ENCODE results near the gene AP3B1. TPM values are rescaled to one million over a fixed set of nuclear protein-coding genes. Genes with fewer than 3 reads are reported as not detected.
"Not testable (repeated sequence)": the region's sequence is repeated elsewhere in the genome, so short reads cannot be mapped to it uniquely, and the experiment has no call there.

AP3B1 gene
- total RNA-seq, 2 donors from 2014 or later = 34.5 to 40.6 TPM

DNA sequence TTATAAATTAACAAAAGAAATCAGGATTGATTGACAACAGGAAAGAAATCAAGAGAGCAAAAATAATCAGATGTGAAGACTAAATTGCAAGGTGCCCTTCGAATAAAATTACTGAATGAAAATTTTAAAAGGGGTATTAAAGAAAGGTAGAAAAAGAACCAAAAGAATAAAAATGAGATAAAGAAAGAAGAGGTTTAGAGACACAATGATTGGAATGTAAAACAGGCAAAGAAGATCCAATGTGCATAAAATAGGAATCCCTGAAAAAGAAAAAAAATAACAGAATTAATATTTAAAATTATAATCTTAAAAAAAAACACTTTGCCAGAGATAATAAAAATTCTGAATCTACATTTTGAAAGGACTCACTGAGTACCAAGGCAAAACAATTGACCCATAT is 73.0 kb downstream of the AP3B1 start:
- Mint-ChIP-seq H3K36me3 (ENCODE audit: low read depth) (peaks cover 16% of the 10 kb centered on the region), H3K4me1 (peaks cover 9% of the 10 kb centered on the region), H3K27me3 (no peaks in the 10 kb centered on the region), H3K27ac (no peak overlapping the region), H3K4me3 (no peak overlapping the region)
- ATAC-seq = no peak
- no peak for DNase-seq
- H3K9me3 ChIP-seq (ENCODE audit: control insufficient read depth, low read length, poor library complexity, severe bottlenecking) = no peaks in the 10 kb centered on the region

DNA sequence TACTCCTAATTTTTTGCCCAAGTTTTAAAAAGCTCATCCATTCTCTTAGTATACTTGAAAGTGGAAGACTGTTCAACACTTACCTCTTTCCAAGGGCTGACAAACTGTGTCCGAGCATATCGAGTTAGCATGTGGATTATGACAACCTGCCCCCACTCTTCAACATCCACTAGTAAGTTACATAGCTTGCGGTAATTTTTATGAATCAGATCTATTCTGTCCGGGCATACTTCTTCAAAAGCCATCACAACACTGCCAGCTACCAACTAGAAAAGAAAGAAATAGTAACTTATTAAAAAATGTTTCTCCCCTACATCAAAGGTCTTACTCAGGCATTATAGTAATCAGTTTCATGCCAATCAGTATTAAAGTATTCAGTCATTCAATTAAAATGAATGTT is 78.5 kb downstream of the AP3B1 start:
- H3K36me3 Mint-ChIP-seq (ENCODE audit: low read depth) = peaks cover 3% of the 10 kb centered on the region
- ATAC-seq = no peak
- H3K27ac Mint-ChIP-seq = no peak overlapping the region
- H3K4me1 Mint-ChIP-seq = no peaks in the 10 kb centered on the region
- no peak for DNase-seq
- H3K4me3 Mint-ChIP-seq = no peak overlapping the region
- H3K27me3 Mint-ChIP-seq = no peaks in the 10 kb centered on the region
- H3K9me3 ChIP-seq (ENCODE audit: control insufficient read depth, low read length, poor library complexity, severe bottlenecking) = no peaks in the 10 kb centered on the region

DNA sequence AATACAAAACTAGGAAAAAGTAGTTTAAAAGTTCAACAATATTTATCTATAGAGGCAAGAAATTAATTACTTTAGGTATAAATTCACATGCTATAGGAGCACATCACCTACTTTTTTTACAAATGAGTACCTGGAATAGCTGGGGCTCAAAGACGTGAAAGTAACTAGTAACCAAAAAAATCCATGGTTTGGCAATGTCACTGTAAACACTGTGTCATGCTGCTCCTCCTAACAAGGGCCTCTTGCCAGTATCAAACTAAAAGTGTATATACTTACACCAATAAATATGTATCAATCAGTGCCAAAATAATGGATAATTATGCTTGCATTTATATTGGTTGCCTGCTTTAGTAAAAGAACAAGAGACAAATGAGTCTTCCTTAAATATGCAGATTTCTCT is 78.9 kb downstream of the AP3B1 start:
- no peaks in the 10 kb centered on the region for H3K27me3 Mint-ChIP-seq
- no peak overlapping the region for H3K27ac Mint-ChIP-seq
- peaks cover 3% of the 10 kb centered on the region for H3K36me3 Mint-ChIP-seq (ENCODE audit: low read depth)
- no peaks in the 10 kb centered on the region for H3K4me1 Mint-ChIP-seq
- DNase-seq (no peak), ATAC-seq (no peak)
- no peaks in the 10 kb centered on the region for H3K9me3 ChIP-seq (ENCODE audit: control insufficient read depth, low read length, poor library complexity, severe bottlenecking)
- H3K4me3 Mint-ChIP-seq = no peak overlapping the region

DNA sequence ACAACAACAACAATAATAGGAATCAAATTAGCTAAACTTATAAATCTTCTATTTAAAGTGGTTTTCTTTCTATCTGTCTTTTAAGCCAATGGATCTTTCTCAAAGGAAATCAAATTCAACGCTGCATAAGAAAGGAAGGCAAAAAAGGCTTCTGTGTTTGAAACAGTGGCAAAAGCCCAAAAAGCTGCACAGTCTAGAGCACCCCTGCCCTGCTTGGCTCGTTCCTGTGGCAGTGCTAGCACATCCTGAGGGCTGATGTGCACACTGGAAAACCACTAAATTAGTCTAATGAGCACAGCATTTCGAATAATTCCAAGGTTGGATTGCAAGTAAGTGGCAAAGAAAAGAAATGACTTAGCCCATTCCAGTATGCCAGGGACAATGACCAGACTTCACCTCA is 80.7 kb downstream of the AP3B1 start:
- Mint-ChIP-seq H3K4me3 (no peak overlapping the region), H3K4me1 (no peaks in the 10 kb centered on the region), H3K27ac (no peak overlapping the region), H3K27me3 (no peaks in the 10 kb centered on the region), H3K36me3 (ENCODE audit: low read depth) (no peaks in the 10 kb centered on the region)
- ATAC-seq = no peak
- no peaks in the 10 kb centered on the region for H3K9me3 ChIP-seq (ENCODE audit: control insufficient read depth, low read length, poor library complexity, severe bottlenecking)
- DNase-seq = no peak

DNA sequence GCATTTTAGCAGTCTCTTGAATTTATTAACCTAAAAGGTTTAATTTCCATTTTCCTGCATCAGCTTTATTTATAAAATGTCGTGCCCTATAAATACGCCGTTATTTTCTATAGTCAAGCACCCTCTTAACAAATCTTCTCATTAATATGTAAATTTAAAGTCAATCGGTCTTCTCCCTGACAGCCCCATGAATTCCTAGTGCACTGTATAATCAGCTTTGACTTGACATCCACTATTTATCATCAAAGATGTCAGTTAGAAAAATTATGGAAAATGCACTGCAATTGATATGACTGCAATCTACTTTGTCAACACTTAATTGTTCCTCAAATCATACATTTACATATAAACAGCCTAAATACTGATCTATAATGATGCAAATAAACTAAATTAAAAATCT is 83.4 kb downstream of the AP3B1 start:
- Mint-ChIP-seq H3K4me3 (no peak overlapping the region), H3K27ac (no peak overlapping the region), H3K4me1 (peaks cover 3% of the 10 kb centered on the region), H3K36me3 (ENCODE audit: low read depth) (peaks cover 2% of the 10 kb centered on the region), H3K27me3 (no peaks in the 10 kb centered on the region)
- DNase-seq = no peak
- H3K9me3 ChIP-seq (ENCODE audit: control insufficient read depth, low read length, poor library complexity, severe bottlenecking) = no peaks in the 10 kb centered on the region
- no peak for ATAC-seq

DNA sequence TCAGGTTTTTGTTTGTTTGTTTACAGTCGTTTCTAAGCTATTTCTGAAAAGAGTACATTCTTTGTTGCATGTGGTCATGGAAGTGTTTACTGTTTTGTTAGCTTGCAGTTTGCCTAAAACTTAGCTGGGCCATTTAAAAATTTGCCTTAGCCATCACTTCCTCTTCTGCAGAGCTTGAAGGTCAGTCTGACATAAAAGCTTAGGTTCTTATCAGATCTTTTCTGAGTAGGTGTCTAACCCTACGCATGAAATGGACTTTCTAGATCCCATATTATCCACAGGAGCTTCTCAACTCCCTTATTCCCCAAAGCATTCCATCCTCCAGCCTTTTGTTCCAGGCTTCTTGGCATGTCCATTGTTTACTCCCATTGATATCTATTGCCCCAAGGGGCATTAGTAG is 90.3 kb downstream of the AP3B1 start:
- H3K27me3 Mint-ChIP-seq = no peaks in the 10 kb centered on the region
- peaks cover 2% of the 10 kb centered on the region for H3K36me3 Mint-ChIP-seq (ENCODE audit: low read depth)
- DNase-seq = no peak
- H3K4me1 Mint-ChIP-seq = peaks cover 3% of the 10 kb centered on the region
- H3K9me3 ChIP-seq (ENCODE audit: control insufficient read depth, low read length, poor library complexity, severe bottlenecking) = no peaks in the 10 kb centered on the region
- no peak overlapping the region for H3K4me3 Mint-ChIP-seq
- no peak overlapping the region for H3K27ac Mint-ChIP-seq
- no peak for ATAC-seq

DNA sequence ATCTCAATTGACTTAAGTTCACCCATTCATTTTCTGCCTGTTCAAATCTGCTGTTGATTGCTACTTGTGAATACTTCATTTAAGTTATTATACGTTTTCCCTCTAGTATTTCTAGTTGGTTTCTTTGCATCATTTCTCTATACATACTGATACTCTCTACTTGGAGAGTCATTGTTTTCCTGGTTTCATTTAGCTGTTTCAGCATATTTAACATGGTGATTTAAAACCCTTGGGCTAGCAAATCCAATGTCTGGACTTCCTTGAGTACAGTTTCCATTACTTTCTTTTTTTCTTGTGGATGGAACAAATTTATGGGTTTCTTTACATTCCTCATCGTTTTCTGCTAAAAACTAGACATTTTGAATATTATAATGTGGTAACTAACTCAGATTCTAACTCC is 90.7 kb downstream of the AP3B1 start:
- ATAC-seq (no peak), DNase-seq (no peak)
- H3K27ac Mint-ChIP-seq = no peak overlapping the region
- H3K9me3 ChIP-seq (ENCODE audit: control insufficient read depth, low read length, poor library complexity, severe bottlenecking) = no peaks in the 10 kb centered on the region
- no peak overlapping the region for H3K4me3 Mint-ChIP-seq
- peaks cover 3% of the 10 kb centered on the region for H3K4me1 Mint-ChIP-seq
- no peaks in the 10 kb centered on the region for H3K27me3 Mint-ChIP-seq
- peaks cover 2% of the 10 kb centered on the region for H3K36me3 Mint-ChIP-seq (ENCODE audit: low read depth)

DNA sequence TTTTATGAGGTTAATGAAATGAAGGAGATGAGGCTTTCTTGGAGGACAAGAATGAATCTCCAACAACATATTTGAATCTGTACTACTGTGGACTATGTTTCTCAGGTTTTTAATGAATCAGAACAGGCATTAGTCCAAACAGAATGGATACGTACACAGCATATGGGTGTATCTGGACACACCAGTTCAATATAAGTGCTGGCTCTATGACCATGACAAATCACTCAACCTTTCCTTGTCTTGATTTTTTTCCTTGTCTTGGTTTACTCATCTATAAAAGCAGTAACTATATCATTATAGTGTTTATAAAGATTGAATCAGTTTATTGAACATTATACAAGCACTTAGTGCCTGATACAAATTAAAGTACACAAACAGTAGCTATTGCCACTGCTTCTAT is 104.1 kb downstream of the AP3B1 start:
- DNase-seq (no peak), ATAC-seq (no peak)
- no peak overlapping the region for H3K27ac Mint-ChIP-seq
- no peaks in the 10 kb centered on the region for H3K27me3 Mint-ChIP-seq
- peaks cover 3% of the 10 kb centered on the region for H3K4me1 Mint-ChIP-seq
- H3K4me3 Mint-ChIP-seq = no peak overlapping the region
- H3K9me3 ChIP-seq (ENCODE audit: control insufficient read depth, low read length, poor library complexity, severe bottlenecking) = no peaks in the 10 kb centered on the region
- H3K36me3 Mint-ChIP-seq (ENCODE audit: low read depth) = peaks cover 2% of the 10 kb centered on the region

DNA sequence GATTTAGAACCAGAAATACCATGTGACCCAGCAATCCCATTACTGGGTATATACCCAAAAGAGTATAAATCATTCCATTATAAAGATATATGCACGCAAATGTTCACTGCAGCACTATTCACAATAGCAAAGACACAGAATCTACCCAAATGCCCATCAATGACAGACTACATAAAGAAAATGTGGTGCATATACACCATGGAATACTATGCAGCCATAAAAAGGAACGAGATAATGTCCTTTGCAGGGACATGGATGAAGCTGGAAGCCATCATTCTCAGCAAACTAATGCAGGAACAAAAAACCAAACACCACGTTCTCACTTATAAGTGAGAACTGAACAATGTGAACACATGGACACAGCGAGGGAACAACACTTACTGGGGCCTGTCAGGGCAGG is 105.8 kb downstream of the AP3B1 start:
- not testable (repeated sequence) for H3K9me3 ChIP-seq (ENCODE audit: control insufficient read depth, low read length, poor library complexity, severe bottlenecking); H3K4me1 Mint-ChIP-seq; ATAC-seq; H3K36me3 Mint-ChIP-seq (ENCODE audit: low read depth); DNase-seq; H3K4me3 Mint-ChIP-seq; H3K27me3 Mint-ChIP-seq; H3K27ac Mint-ChIP-seq

DNA sequence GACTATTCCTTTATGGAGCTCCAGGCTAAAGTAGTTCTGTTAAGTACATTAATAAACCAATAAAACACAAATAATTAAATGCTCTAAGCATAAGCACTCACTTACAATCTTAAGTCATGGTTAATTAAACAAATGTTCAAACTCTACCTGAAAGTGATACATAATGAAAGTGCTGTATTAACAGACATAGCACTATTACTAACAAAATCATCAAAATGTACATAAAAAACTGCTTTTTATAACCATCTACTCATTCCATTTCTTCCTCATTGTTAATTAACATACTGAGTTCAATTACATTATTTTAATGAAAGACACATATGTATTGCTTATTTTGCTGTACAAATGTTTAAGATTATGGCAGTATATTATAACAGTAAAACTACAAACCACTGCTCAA is 107.3 kb downstream of the AP3B1 start:
- H3K9me3 ChIP-seq (ENCODE audit: control insufficient read depth, low read length, poor library complexity, severe bottlenecking) = no peaks in the 10 kb centered on the region
- Mint-ChIP-seq H3K4me1 (peaks cover 8% of the 10 kb centered on the region), H3K27me3 (no peaks in the 10 kb centered on the region), H3K27ac (no peak overlapping the region), H3K4me3 (no peak overlapping the region), H3K36me3 (ENCODE audit: low read depth) (no peaks in the 10 kb centered on the region)
- DNase-seq (no peak), ATAC-seq (no peak)

DNA sequence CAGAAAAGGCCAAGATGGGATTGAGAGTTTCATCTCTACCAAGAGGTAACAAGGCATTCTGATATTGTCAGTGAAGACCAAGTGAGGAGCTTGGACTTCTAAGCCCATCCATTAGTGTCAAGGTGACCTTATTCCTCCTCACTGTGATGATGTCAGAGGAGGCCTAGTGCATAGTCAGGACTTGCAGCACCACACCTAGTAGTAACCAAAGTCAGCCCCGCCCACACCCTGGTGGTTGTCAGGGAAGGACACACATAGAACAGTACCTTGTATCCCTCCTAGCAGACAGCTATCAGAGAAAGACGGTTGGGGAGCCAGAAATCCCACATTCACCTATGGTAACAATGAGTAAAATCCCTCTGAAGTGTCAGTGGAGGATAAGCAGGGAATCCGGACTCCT is 111.7 kb downstream of the AP3B1 start:
- peaks cover 13% of the 10 kb centered on the region for H3K4me1 Mint-ChIP-seq
- ATAC-seq (no peak), DNase-seq (no peak)
- no peaks in the 10 kb centered on the region for H3K27me3 Mint-ChIP-seq
- H3K36me3 Mint-ChIP-seq (ENCODE audit: low read depth) = no peaks in the 10 kb centered on the region
- no peak overlapping the region for H3K4me3 Mint-ChIP-seq
- H3K27ac Mint-ChIP-seq = no peak overlapping the region
- no peaks in the 10 kb centered on the region for H3K9me3 ChIP-seq (ENCODE audit: control insufficient read depth, low read length, poor library complexity, severe bottlenecking)

DNA sequence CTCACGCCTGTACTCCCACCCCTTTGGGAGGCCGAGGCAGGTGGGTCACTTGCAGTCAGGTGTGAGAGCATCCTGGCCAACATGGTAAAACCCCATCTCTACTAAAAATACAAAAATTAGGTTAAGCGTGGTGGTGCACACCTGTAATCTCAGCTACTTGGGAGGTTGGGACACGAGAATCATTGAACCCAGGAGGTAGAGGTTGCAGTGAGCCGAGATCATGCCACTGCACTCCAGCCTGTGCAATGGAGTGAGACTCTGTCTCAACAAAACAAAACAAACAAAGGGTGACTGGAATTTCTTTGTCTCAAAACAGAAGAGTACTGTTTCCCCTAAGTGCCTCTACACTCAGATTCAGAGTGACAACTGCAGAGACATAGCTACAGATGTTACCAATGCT is 116.1 kb downstream of the AP3B1 start:
- Mint-ChIP-seq H3K36me3 (ENCODE audit: low read depth) (peaks cover 7% of the 10 kb centered on the region), H3K4me3 (no peak overlapping the region), H3K27ac (no peak overlapping the region)

DNA sequence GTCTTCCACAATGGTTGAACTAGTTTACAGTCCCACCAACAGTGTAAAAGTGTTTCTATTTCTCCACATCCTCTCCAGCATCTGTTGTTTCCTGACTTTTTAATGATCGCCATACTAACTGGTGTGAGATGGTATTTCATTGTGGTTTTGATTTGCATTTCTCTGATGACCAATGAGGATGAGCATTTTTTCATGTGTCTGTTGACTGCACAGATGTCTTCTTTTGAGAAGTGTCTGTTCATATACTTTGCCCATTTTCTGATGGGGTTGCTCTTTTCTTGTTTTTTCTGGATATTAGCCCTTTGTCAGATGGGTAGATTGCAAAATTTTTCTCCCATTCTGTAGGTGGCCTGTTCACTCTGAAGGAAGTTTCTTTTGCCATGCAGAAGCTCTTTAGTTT is 124.2 kb downstream of the AP3B1 start:
- H3K4me3 Mint-ChIP-seq; DNase-seq; H3K27ac Mint-ChIP-seq; H3K36me3 Mint-ChIP-seq (ENCODE audit: low read depth); ATAC-seq; H3K27me3 Mint-ChIP-seq; H3K9me3 ChIP-seq (ENCODE audit: control insufficient read depth, low read length, poor library complexity, severe bottlenecking); H3K4me1 Mint-ChIP-seq: not testable (repeated sequence)

More for the DNA sequence above, 116.1 kb downstream of the AP3B1 start:
- ATAC-seq (no peak), DNase-seq (no peak)
- H3K27me3 Mint-ChIP-seq = no peaks in the 10 kb centered on the region
- peaks cover 10% of the 10 kb centered on the region for H3K4me1 Mint-ChIP-seq
- no peaks in the 10 kb centered on the region for H3K9me3 ChIP-seq (ENCODE audit: control insufficient read depth, low read length, poor library complexity, severe bottlenecking)

DNA sequence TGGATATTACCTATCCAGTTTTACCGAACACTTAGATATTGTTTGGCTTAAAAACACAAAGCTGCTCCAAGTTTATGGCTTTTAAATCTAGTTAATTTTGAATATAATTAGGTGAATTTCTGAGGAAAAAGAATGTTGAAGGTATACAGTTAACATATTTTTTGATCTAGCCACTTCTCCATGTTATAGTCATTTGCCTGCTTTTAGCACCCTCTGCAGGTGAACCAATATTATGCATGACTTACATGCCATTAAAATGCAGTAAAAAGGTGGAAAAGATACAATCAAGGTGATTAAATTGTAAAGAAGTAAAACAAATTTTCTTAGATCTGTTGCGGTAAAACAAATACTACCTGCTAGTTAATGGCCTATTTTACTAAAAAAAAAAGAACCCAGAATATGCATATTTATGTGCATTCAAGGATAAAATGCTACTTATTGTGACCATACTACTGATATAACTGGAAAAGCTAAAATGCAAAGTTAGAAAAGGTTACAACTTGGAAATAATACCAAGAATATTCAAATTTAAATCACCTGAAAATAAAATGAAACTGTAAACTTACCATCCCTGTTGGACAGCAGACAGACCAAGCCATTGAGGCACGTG is 132.1 kb downstream of the AP3B1 start:
- no peaks in the 10 kb centered on the region for H3K4me1 Mint-ChIP-seq
- H3K27ac Mint-ChIP-seq = no peak overlapping the region
- no peak for DNase-seq
- H3K4me3 Mint-ChIP-seq = no peak overlapping the region
- no peak for ATAC-seq
- peaks cover 7% of the 10 kb centered on the region for H3K36me3 Mint-ChIP-seq (ENCODE audit: low read depth)
- H3K9me3 ChIP-seq (ENCODE audit: control insufficient read depth, low read length, poor library complexity, severe bottlenecking) = no peaks in the 10 kb centered on the region
- H3K27me3 Mint-ChIP-seq = no peaks in the 10 kb centered on the region
